Gastroesophageal sphincter (tissue), 4 donors: ENCODE measurements around the gene FOXL1. TPM values are rescaled to one million over a fixed set of nuclear protein-coding genes. Genes with fewer than 3 reads are reported as not detected.

ENCODE experiments used
- ATAC-seq: fragments of 150-250 bp; one replicate; pipeline ENCODE4 v1.9.1; 2016; ENCODE audit warnings: mild to moderate bottlenecking, moderate library complexity
- H3K27ac ChIP-seq, 4 donors: fragments of 200-600 bp; sonication (generic) in 3 of 4; 1 replicate in 3 of 4; 2 replicates in 1 of 4; pipeline ENCODE4 v1.5.1; 2016 to 2019
- H3K27me3 ChIP-seq: fragments of 200-600 bp; sonication (generic); one replicate; pipeline ENCODE4 v1.5.1; 2019
- H3K36me3 ChIP-seq, 2 donors: fragments of 200-600 bp; sonication (generic); one replicate each; pipeline ENCODE4 v1.5.1; 2019; ENCODE audit warnings: control low read depth in 1 of 2
- H3K4me1 ChIP-seq, 3 donors: fragments of 200-600 bp; sonication (generic); 1 replicate in 2 of 3; 2 replicates in 1 of 3; pipeline ENCODE4 v1.5.1; 2016 to 2019; ENCODE audit warnings: control low read depth in 2 of 3
- H3K4me3 ChIP-seq, 2 donors: fragments of 200-600 bp; sonication (generic); one replicate each; pipeline ENCODE4 v1.5.1; 2019; ENCODE audit warnings: mild to moderate bottlenecking in 1 of 2, moderate library complexity in 1 of 2
- H3K9me3 ChIP-seq, 3 donors: fragments of 200-600 bp; sonication (generic); one replicate each; pipeline ENCODE4 v1.5.1; 2017 to 2019; ENCODE audit warnings: control low read depth in 2 of 3
- CTCF ChIP-seq, 4 experiments: fragments of 200-600 bp in 2 of 4; fragments of 450-650 bp in 2 of 4; sonication (generic) in 1 of 4; IDR thresholded peaks; one replicate each; pipeline ENCODE4 v1.5.1; 2017 to 2019; ENCODE audit warnings: antibody characterized with exemption in 4 of 4, mild to moderate bottlenecking in 2 of 4, moderate library complexity in 2 of 4
- EP300 ChIP-seq: sonication (generic); formaldehyde crosslinking; IDR thresholded peaks from one replicate; pipeline ENCODE4 v1.6.1; 2017; ENCODE audit warnings: antibody characterized with exemption, mild to moderate bottlenecking
- POLR2A ChIP-seq, 2 donors: fragments of 450-650 bp; IDR thresholded peaks; one replicate each; pipeline ENCODE4 v1.6.1; 2017; ENCODE audit warnings: antibody characterized with exemption in 2 of 2, mild to moderate bottlenecking in 2 of 2, moderate library complexity in 1 of 2
- POLR2AphosphoS5 ChIP-seq: sonication (generic); formaldehyde crosslinking; IDR thresholded peaks from one replicate; pipeline ENCODE4 v1.6.1; 2017; ENCODE audit warnings: antibody characterized with exemption
- WGBS, 2 donors: methylation state at CpG; one replicate each; pipeline ENCODE4 v1.1.5; 2018; ENCODE audit warnings: low coverage in 1 of 2; 5-methylcytosine and 5-hydroxymethylcytosine counted together
- total RNA-seq, 4 donors: library from RNA; depleted of rRNA; stranded (reverse); fragments of >200 nt; gene quantifications; one replicate each; pipeline ENCODE4 v1.1.0, GENCODE V29; 2016

Gene FOXL1
- total RNA-seq, 4 donors from 2014 or later: 0.25 to 0.81 (median 0.58) TPM; not detected in 1

GRCh38 chr16:86621966-86622365, 43.6 kb downstream of the FOXL1 start:
- Histone ChIP-seq H3K27me3 (peaks cover 55% of the 10 kb centered on the region), H3K4me3 (no peak overlapping the region), H3K27ac (no peak overlapping the region), H3K36me3 (no peaks in the 10 kb centered on the region), H3K4me1 (no peaks in the 10 kb centered on the region), H3K9me3 (no peaks in the 10 kb centered on the region)
- no peak for ATAC-seq
- TF ChIP-seq EP300 (no peak), POLR2A (IDR thresholded peaks at IDR 0.05) (no peak), CTCF (IDR thresholded peaks at IDR 0.05) (no peak), POLR2AphosphoS5 (no peak)
- WGBS, 2 donors: 88 to 95% methylated on average over 4 to 7 of the region's 10 CpGs

GRCh38 chr16:86622700-86623615, 44.6 kb downstream of the FOXL1 start:
- no peaks in the 10 kb centered on the region for H3K4me1 ChIP-seq
- no peak overlapping the region for H3K27ac ChIP-seq
- no peak for ATAC-seq
- no peaks in the 10 kb centered on the region for H3K36me3 ChIP-seq
- TF ChIP-seq EP300 (no peak), POLR2AphosphoS5 (no peak), POLR2A (IDR thresholded peaks at IDR 0.05) (no peak), CTCF (IDR thresholded peaks at IDR 0.05) (no peak)
- WGBS, 2 donors: 91 to 96% methylated on average over 3 to 12 of the region's 16 CpGs
- H3K9me3 ChIP-seq: no peaks in the 10 kb centered on the region
- H3K4me3 ChIP-seq: no peak overlapping the region
- H3K27me3 ChIP-seq: peaks cover 64% of the 10 kb centered on the region

- no peaks in the 10 kb centered on the region for H3K9me3 ChIP-seq
- H3K36me3 ChIP-seq: no peaks in the 10 kb centered on the region
- no peaks in the 10 kb centered on the region for H3K4me1 ChIP-seq
- WGBS, 2 donors: 89% methylated on average over 9 of the region's 17 CpGs; no CpG with 5 or more reads in 1 of the 2 donors
- H3K27me3 ChIP-seq: peaks cover 65% of the 10 kb centered on the region
- no peak for TF ChIP-seq CTCF (IDR thresholded peaks at IDR 0.05)
- no peak for TF ChIP-seq POLR2AphosphoS5
- TF ChIP-seq EP300: no peak
- no peak for TF ChIP-seq POLR2A (IDR thresholded peaks at IDR 0.05)
- H3K4me3 ChIP-seq: no peak overlapping the region
- no peak for ATAC-seq
- H3K27ac ChIP-seq: no peak overlapping the region
These were observed 46.7 kb downstream of the FOXL1 start for GRCh38 chr16:86625029-86625428.

- Histone ChIP-seq H3K36me3 (no peaks in the 10 kb centered on the region), H3K4me3 (no peak overlapping the region), H3K27me3 (peaks cover 67% of the 10 kb centered on the region), H3K4me1 (no peaks in the 10 kb centered on the region), H3K9me3 (no peaks in the 10 kb centered on the region), H3K27ac (no peak overlapping the region)
- TF ChIP-seq POLR2A (IDR thresholded peaks at IDR 0.05) (no peak), EP300 (no peak), POLR2AphosphoS5 (no peak), CTCF (IDR thresholded peaks at IDR 0.05) (no peak)
- WGBS, 2 donors: 75 to 84% methylated on average over 4 to 5 of the region's 7 CpGs
- no peak for ATAC-seq
These were observed 47.5 kb downstream of the FOXL1 start for GRCh38 chr16:86625821-86626220.

GRCh38 chr16:86626284-86626683, 47.9 kb downstream of the FOXL1 start:
- Histone ChIP-seq H3K27ac (no peak overlapping the region), H3K4me3 (no peak overlapping the region), H3K36me3 (no peaks in the 10 kb centered on the region), H3K4me1 (no peaks in the 10 kb centered on the region), H3K27me3 (peaks cover 67% of the 10 kb centered on the region), H3K9me3 (no peaks in the 10 kb centered on the region)
- 68 to 72% methylated on average over 6 to 8 of the region's 12 CpGs for WGBS, 2 donors
- no peak for ATAC-seq
- no peak for TF ChIP-seq POLR2AphosphoS5
- TF ChIP-seq CTCF (IDR thresholded peaks at IDR 0.05): no peak
- no peak for TF ChIP-seq EP300
- no peak for TF ChIP-seq POLR2A (IDR thresholded peaks at IDR 0.05)
